Ureter (tissue), 1 donor: ENCODE measurements around the gene GATB. TPM values are rescaled to one million over a fixed set of nuclear protein-coding genes. Genes with fewer than 3 reads are reported as not detected.
"Not testable (repeated sequence)": the region's sequence is repeated elsewhere in the genome, so short reads cannot be mapped to it uniquely, and the experiment has no call there.

Experiments used
- DNase-seq: peaks from one replicate; pipeline ENCODE4 v3.0.0-alpha.2; 2020; ENCODE audit warnings: low spot score
- total RNA-seq: library from RNA; stranded (reverse); gene quantifications from one replicate; pipeline ENCODE4 v1.2.4, GENCODE V29; 2023
- donor health status: DM: yes; HTN: yes; CAD: no.

Gene GATB
- total RNA-seq, 1 donor from 2014 or later: 17.5 TPM

GRCh38 chr4:151731670-151732069 is 29.1 kb downstream of the GATB start:
- DNase-seq: not testable (repeated sequence)

GRCh38 chr4:151729731-151730559 is 30.9 kb downstream of the GATB start:
- DNase-seq: no peak

GRCh38 chr4:151728679-151729078 is 32.1 kb downstream of the GATB start:
- no peak for DNase-seq

- DNase-seq: no peak
Observed at GRCh38 chr4:151728006-151728405, 32.8 kb downstream of the GATB start.

- DNase-seq: no peak
Observed at GRCh38 chr4:151727365-151727764, 33.4 kb downstream of the GATB start.

DNA sequence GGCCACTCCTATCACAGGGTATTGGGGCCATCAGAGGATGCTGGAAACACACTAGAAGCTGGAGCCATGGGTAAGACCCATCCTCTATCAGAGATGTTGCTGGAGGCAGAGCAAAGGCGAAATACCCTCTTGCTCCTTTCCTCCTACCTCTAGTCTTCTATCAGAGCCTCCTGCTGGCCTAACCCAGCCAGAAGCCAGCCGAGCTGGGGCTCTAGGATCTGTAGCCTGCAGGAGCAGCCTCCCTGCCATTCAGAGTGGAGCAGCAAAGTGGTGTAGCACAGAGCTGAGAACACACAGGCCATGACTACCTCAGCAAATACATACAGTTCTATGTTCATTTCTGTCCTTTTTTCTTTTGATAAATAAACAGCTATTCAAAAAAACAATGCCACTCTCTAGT is 35.7 kb downstream of the GATB start:
- DNase-seq: no peak

GRCh38 chr4:151721916-151722315 is 38.9 kb downstream of the GATB start:
- DNase-seq: no peak

DNA sequence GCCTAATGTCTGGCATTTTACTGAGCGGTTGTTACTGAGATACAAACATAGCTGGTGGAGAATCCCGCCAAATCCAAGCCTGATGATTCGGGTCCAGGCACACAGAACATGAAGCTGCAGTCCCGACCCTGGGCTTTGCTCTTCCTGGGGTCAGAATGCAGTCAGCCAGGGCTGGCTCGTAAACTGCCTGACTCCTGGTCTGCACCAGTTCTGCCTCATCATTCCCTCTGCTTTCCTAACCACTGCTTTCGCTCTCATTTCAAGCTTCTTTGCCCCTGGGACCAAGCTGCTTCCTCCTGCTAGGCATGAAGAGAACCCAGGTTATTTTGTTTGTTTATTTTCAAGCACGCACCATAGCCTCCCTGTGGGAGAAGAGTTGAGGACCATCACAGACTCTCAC is 39.3 kb downstream of the GATB start:
- DNase-seq: no peak

DNA sequence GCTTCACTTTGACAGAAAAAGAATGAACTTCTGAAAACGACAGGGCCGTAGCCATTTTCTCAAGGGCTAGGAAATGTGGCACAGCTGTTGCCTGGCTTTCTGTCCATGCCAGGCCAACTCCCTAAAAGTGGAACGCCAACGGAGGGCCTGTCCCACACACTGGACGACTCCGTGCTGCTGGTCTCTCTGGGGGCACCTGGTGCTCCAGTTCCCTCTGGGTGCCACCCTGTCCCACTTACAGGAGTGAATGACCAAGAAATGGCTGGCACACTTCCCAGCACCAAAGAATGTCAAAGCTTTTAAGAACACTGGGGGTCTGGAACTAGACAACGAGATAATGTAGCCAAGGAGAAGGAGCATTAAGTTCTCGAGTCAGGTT is 40.9 kb downstream of the GATB start:
- DNase-seq: no peak

- no peak for DNase-seq
Observed at GRCh38 chr4:151718984-151719955, 41.5 kb downstream of the GATB start.

GRCh38 chr4:151717909-151718628 is 42.7 kb downstream of the GATB start:
- DNase-seq: no peak

- DNase-seq: no peak
Observed at GRCh38 chr4:151717314-151717713, 43.5 kb downstream of the GATB start.

- DNase-seq: no peak
Observed at GRCh38 chr4:151716324-151716723, 44.5 kb downstream of the GATB start.

DNA sequence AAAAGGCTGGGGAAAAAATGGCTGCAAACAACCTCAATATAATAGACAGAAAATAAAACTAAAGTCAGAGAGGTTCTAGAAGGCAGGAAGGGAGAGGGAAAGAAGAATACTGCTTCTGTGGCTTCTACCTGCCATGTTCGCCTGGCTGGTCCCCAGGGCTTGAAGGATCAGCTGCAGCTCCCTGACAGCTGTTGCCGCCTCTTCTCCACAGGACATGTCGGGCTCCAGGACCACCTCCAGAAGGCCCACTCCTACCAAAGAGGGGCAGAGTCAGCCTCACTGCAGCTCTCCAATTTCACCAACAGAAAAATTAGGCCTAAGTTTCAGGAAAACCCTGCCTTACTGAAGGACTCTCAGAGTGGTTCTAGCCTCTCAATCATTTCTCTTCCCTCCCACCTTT is 44.9 kb downstream of the GATB start:
- no peak for DNase-seq

GRCh38 chr4:151712777-151713176 is 48.0 kb downstream of the GATB start:
- DNase-seq: no peak

- DNase-seq: no peak
Observed at GRCh38 chr4:151711646-151712045, 49.2 kb downstream of the GATB start.

GRCh38 chr4:151709587-151709986 is 51.2 kb downstream of the GATB start:
- DNase-seq: no peak

DNA sequence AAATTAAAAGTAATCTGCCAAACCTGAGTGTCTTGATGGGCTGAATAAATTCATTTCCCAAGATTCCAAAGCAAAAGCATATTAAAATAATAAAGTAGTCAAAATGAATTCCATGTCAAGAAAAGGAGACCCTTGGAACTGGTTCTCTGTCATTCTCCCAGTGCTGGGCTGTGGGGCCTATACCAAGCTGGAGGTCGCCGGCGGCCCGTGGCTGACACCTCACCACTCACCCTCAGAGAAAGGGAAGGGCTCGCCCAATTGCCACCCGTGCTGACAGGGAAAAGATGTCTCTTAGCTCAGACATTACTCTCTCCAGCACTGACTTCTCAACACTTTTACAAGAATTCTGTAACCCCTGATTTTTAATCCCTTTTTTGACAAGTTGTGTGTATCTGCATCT is 51.7 kb downstream of the GATB start:
- no peak for DNase-seq

- no peak for DNase-seq
Observed at GRCh38 chr4:151708100-151708499, 52.7 kb downstream of the GATB start.

GRCh38 chr4:151703401-151703800 is 57.4 kb downstream of the GATB start:
- DNase-seq: no peak

DNA sequence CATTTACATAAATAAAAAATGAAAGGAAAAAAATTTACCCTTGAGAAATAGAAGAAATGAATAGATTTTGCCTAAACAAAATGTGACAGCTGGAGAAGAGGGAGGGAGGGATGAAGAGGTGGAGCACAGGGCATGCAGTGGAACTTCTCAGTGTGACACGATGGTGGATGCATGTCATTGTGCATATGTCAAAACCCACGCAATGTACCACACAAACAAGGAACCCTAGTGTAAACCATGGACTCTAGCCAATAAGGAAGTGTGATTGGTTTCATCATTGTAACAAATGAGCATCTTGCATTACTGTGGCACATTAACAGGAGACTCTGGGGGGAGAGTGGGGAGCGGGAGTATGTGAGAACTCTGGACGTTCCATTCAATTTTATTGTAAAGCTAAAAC is 58.6 kb downstream of the GATB start:
- no peak for DNase-seq
